ENCODE data around the gene DLD.

DNA sequence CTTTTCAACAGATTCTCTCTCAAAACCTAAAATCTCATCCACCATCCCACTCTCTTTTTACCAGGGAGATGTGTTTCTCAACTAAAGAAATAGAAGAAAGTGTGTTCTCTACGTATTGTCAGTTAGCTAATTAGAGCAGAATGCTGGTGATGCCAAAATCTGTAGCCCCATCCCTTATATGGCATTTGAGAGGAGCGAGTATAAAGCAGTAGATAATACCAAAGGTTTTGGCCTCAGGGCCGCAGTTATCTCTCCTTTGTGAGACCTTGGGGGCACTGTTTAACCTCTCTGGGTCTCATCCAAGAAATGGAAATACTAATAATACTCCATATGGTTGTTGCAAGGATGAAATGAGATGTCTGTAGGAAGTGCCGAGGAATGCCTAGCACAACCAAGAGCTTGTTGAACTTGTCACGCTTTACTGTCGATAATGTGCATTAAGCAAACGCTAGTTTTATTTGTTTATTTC lies 456 bp upstream of the DLD start:
- TF ChIP-seq EZH2phosphoT487 (IDR thresholded peaks at IDR 0.05; ENCODE audit: borderline replicate concordance, low read depth, low read length) (no peak), CTCF (conservative IDR thresholded peaks at IDR 0.05; ENCODE audit: low read length) (no peak; the same call in 1 of the 2 replicates)
